Erythroblast (primary cell): ENCODE measurements around the gene CCL2.

Experiments used
- GATA1 ChIP-seq: IDR thresholded peaks from 2 replicates; pipeline ENCODE4 v1.6.1; 2011; ENCODE audit warnings: low read depth, mild to moderate bottlenecking, control low read depth, low read length, moderate library complexity
- POLR2A ChIP-seq: IDR thresholded peaks from 2 replicates; pipeline ENCODE4 v1.6.1; 2011; ENCODE audit warnings: mild to moderate bottlenecking, low read length

- no peak for TF ChIP-seq POLR2A
- no peak for TF ChIP-seq GATA1
These were observed 49.7 kb upstream of the CCL2 start for GRCh38 chr17:34205401-34205800.
